Measurements from ENCODE around the gene HELZ. TPM values are rescaled to one million over a fixed set of nuclear protein-coding genes. Genes with fewer than 3 reads are reported as not detected.

Gene HELZ
- total and polyA plus RNA-seq, 2 donors (not counting 1 experiment from before 2014, with no cell fraction given), result 18.9 to 28.1 TPM

GRCh38 chr17:67052720-67053437 lies 192.1 kb downstream of the HELZ start:
- TF ChIP-seq EZH2 (IDR thresholded peaks at IDR 0.05; ENCODE audit: low read length, missing control alignments) (no peak), CTCF (conservative IDR thresholded peaks at IDR 0.05 in 1 of 2, IDR thresholded peaks at IDR 0.05 in 1 of 2; ENCODE audit: low read depth in 1 of 2, low read length in 2 of 2) (no peak)

GRCh38 chr17:67051837-67052236 lies 193.2 kb downstream of the HELZ start:
- TF ChIP-seq EZH2 (IDR thresholded peaks at IDR 0.05; ENCODE audit: low read length, missing control alignments) (no peak), CTCF (conservative IDR thresholded peaks at IDR 0.05 in 1 of 2, IDR thresholded peaks at IDR 0.05 in 1 of 2; ENCODE audit: low read depth in 1 of 2, low read length in 2 of 2) (no peak)

More at GRCh38 chr17:67052720-67053437, 192.1 kb downstream of the HELZ start:
- Histone ChIP-seq H3K9ac (ENCODE audit: insufficient read depth, low read length) (no peak overlapping the region), H3K4me2 (ENCODE audit: extremely low read depth, insufficient read depth, low read length) (no peak overlapping the region), H3K9me3 (ENCODE audit: control insufficient read depth, insufficient read depth, low read depth, low read length) (no peaks in the 10 kb centered on the region), H3K4me1 (ENCODE audit: control insufficient read depth, extremely low read depth, insufficient read depth, low read length) (no peaks in the 10 kb centered on the region), H3K36me3 (ENCODE audit: control insufficient read depth, insufficient read depth, low read length) (no peaks in the 10 kb centered on the region), H3K27me3 (ENCODE audit: control insufficient read depth, insufficient read depth, low read length) (no peaks in the 10 kb centered on the region), H3K4me3 (replicated peaks in 1 of 4; ENCODE audit: control extremely low read depth in 1 of 4, insufficient read depth in 1 of 4, low read depth in 3 of 4, low read length in 4 of 4) (no peak overlapping the region), H2AFZ (ENCODE audit: low read length) (no peak overlapping the region), H4K20me1 (ENCODE audit: control insufficient read depth, extremely low read depth, insufficient read depth, low read length) (no peaks in the 10 kb centered on the region), H3K27ac (ENCODE audit: insufficient read depth, low read length) (no peak overlapping the region), H3K79me2 (ENCODE audit: control insufficient read depth, insufficient read depth, low read length) (no peaks in the 10 kb centered on the region)
- no peak for DNase-seq (ENCODE audit: low read depth in 2 of 2)

GRCh38 chr17:67051155-67051538 lies 193.8 kb downstream of the HELZ start:
- Histone ChIP-seq H3K36me3 (ENCODE audit: control insufficient read depth, insufficient read depth, low read length) (no peaks in the 10 kb centered on the region), H3K27me3 (ENCODE audit: control insufficient read depth, insufficient read depth, low read length) (no peaks in the 10 kb centered on the region), H3K9ac (ENCODE audit: insufficient read depth, low read length) (no peak overlapping the region), H3K27ac (ENCODE audit: insufficient read depth, low read length) (no peak overlapping the region), H3K4me2 (ENCODE audit: extremely low read depth, insufficient read depth, low read length) (no peak overlapping the region), H3K79me2 (ENCODE audit: control insufficient read depth, insufficient read depth, low read length) (no peaks in the 10 kb centered on the region), H3K9me3 (ENCODE audit: control insufficient read depth, insufficient read depth, low read depth, low read length) (no peaks in the 10 kb centered on the region), H3K4me1 (ENCODE audit: control insufficient read depth, extremely low read depth, insufficient read depth, low read length) (no peaks in the 10 kb centered on the region), H2AFZ (ENCODE audit: low read length) (no peak overlapping the region), H4K20me1 (ENCODE audit: control insufficient read depth, extremely low read depth, insufficient read depth, low read length) (no peaks in the 10 kb centered on the region), H3K4me3 (replicated peaks in 1 of 4; ENCODE audit: control extremely low read depth in 1 of 4, insufficient read depth in 1 of 4, low read depth in 3 of 4, low read length in 4 of 4) (no peak overlapping the region)
- DNase-seq (ENCODE audit: low read depth in 2 of 2), result no peak
- TF ChIP-seq CTCF (conservative IDR thresholded peaks at IDR 0.05 in 1 of 2, IDR thresholded peaks at IDR 0.05 in 1 of 2; ENCODE audit: low read depth in 1 of 2, low read length in 2 of 2) (no peak), EZH2 (IDR thresholded peaks at IDR 0.05; ENCODE audit: low read length, missing control alignments) (no peak)

More at GRCh38 chr17:67051837-67052236, 193.2 kb downstream of the HELZ start:
- H3K4me3 ChIP-seq (replicated peaks in 1 of 4; ENCODE audit: control extremely low read depth in 1 of 4, insufficient read depth in 1 of 4, low read depth in 3 of 4, low read length in 4 of 4), result no peak overlapping the region
- no peak overlapping the region for H2AFZ ChIP-seq (ENCODE audit: low read length)
- no peaks in the 10 kb centered on the region for H3K36me3 ChIP-seq (ENCODE audit: control insufficient read depth, insufficient read depth, low read length)
- H3K79me2 ChIP-seq (ENCODE audit: control insufficient read depth, insufficient read depth, low read length), result no peaks in the 10 kb centered on the region
- H3K4me2 ChIP-seq (ENCODE audit: extremely low read depth, insufficient read depth, low read length), result no peak overlapping the region
- H3K4me1 ChIP-seq (ENCODE audit: control insufficient read depth, extremely low read depth, insufficient read depth, low read length), result no peaks in the 10 kb centered on the region
- H3K9ac ChIP-seq (ENCODE audit: insufficient read depth, low read length), result no peak overlapping the region
- no peaks in the 10 kb centered on the region for H4K20me1 ChIP-seq (ENCODE audit: control insufficient read depth, extremely low read depth, insufficient read depth, low read length)
- H3K27ac ChIP-seq (ENCODE audit: insufficient read depth, low read length), result no peak overlapping the region
- no peaks in the 10 kb centered on the region for H3K9me3 ChIP-seq (ENCODE audit: control insufficient read depth, insufficient read depth, low read depth, low read length)
- DNase-seq (ENCODE audit: low read depth in 2 of 2), result no peak
- H3K27me3 ChIP-seq (ENCODE audit: control insufficient read depth, insufficient read depth, low read length), result no peaks in the 10 kb centered on the region

Measured in fibroblast of lung (primary cell).